Stimulated activated naive CD8-positive, alpha-beta T cell treated with anti-CD3 and anti-CD28 coated beads, Interleukin-15, amount 100 ng/mL, for 72 hours (primary cell): ENCODE results near the gene MBP.
A peak's percentile ranks its signal among the peaks of the same experiment; 100 is the strongest.

Source experiments
- ATAC-seq: fragments of 150-1000 bp; cut with Tn5 transposase; 2 replicates; pipeline ENCODE4 v1.10.0; 2021; ENCODE audit warnings: mild to moderate bottlenecking, moderate library complexity
- DNase-seq, 2 donors: peaks; one replicate each; pipeline ENCODE4 v3.0.0; 2021 to 2022
- H3K27ac Mint-ChIP-seq, 2 donors: one replicate each; pipeline ENCODE4 v1.8.0; 2022; ENCODE audit warnings: mild to moderate bottlenecking in 2 of 2, mixed read lengths in 2 of 2, moderate library complexity in 2 of 2
- H3K27me3 Mint-ChIP-seq: one replicate; pipeline ENCODE4 v1.8.0; 2022; ENCODE audit warnings: mixed read lengths
- H3K4me1 Mint-ChIP-seq: one replicate; pipeline ENCODE4 v1.8.0; 2022; ENCODE audit warnings: mild to moderate bottlenecking, mixed read lengths
- H3K4me3 Mint-ChIP-seq, 2 donors: one replicate each; pipeline ENCODE4 v1.8.0; 2022; ENCODE audit warnings: mild to moderate bottlenecking in 2 of 2, mixed read lengths in 2 of 2, moderate library complexity in 1 of 2
- H3K9me3 Mint-ChIP-seq, 2 donors: one replicate each; pipeline ENCODE4 v1.8.0; 2022; ENCODE audit warnings: mixed read lengths in 2 of 2

The MBP gene

GRCh38 chr18:77009675-77010074 is 122.9 kb downstream of the MBP start:
- Mint-ChIP-seq H3K4me1 (peaks cover 28% of the 10 kb centered on the region), H3K27me3 (no peaks in the 10 kb centered on the region), H3K27ac (peak overlapping the region in 1 of 2 donors; percentile 35), H3K4me3 (no peak overlapping the region), H3K9me3 (no peaks in the 10 kb centered on the region)
- DNase-seq (no peak), ATAC-seq (peak; percentile 34)

GRCh38 chr18:77008576-77009315 is 123.8 kb downstream of the MBP start:
- peaks cover 33% of the 10 kb centered on the region for H3K4me1 Mint-ChIP-seq
- H3K9me3 Mint-ChIP-seq, result no peaks in the 10 kb centered on the region
- no peak overlapping the region for H3K4me3 Mint-ChIP-seq
- ATAC-seq (no peak), DNase-seq (no peak)
- H3K27me3 Mint-ChIP-seq, result no peaks in the 10 kb centered on the region
- H3K27ac Mint-ChIP-seq, result no peak overlapping the region

- DNase-seq (no peak), ATAC-seq (peak; percentile 17)
- H3K4me3 Mint-ChIP-seq, result no peak overlapping the region
- H3K9me3 Mint-ChIP-seq, result no peaks in the 10 kb centered on the region
- H3K4me1 Mint-ChIP-seq, result peaks cover 33% of the 10 kb centered on the region
- no peaks in the 10 kb centered on the region for H3K27me3 Mint-ChIP-seq
- H3K27ac Mint-ChIP-seq, result no peak overlapping the region
These were observed 124.6 kb downstream of the MBP start for GRCh38 chr18:77008006-77008405.

- ATAC-seq, result no peak
- Mint-ChIP-seq H3K27ac (peak overlapping the region in 1 of 2 donors; percentile 13), H3K27me3 (no peaks in the 10 kb centered on the region), H3K9me3 (no peaks in the 10 kb centered on the region), H3K4me3 (no peak overlapping the region), H3K4me1 (peaks cover 32% of the 10 kb centered on the region)
- DNase-seq, result no peak
These were observed 125.3 kb downstream of the MBP start for GRCh38 chr18:77007251-77007650.

GRCh38 chr18:77006305-77007175 is 126.0 kb downstream of the MBP start:
- ATAC-seq, result peak; percentile 6
- Mint-ChIP-seq H3K27me3 (no peaks in the 10 kb centered on the region), H3K4me3 (peak overlapping the region in 1 of 2 donors; percentile 19), H3K4me1 (peaks cover 27% of the 10 kb centered on the region), H3K27ac (peak overlapping the region in 1 of 2 donors; percentile 89), H3K9me3 (no peaks in the 10 kb centered on the region)
- DNase-seq, result no peak

GRCh38 chr18:77005651-77006195 is 126.9 kb downstream of the MBP start:
- DNase-seq (no peak), ATAC-seq (no peak)
- Mint-ChIP-seq H3K9me3 (no peaks in the 10 kb centered on the region), H3K27me3 (no peaks in the 10 kb centered on the region), H3K4me1 (peaks cover 27% of the 10 kb centered on the region), H3K4me3 (peak overlapping the region in 1 of 2 donors; percentile 68), H3K27ac (peak overlapping the region in 1 of 2 donors; percentile 71)

GRCh38 chr18:77004555-77005380 is 127.8 kb downstream of the MBP start:
- Mint-ChIP-seq H3K4me1 (peaks cover 32% of the 10 kb centered on the region), H3K27me3 (no peaks in the 10 kb centered on the region), H3K9me3 (no peaks in the 10 kb centered on the region), H3K27ac (peak overlapping the region; percentile 53 to 71), H3K4me3 (peak overlapping the region; percentile 31 to 68)
- DNase-seq (no peak), ATAC-seq (peak; percentile 42)

- H3K4me3 Mint-ChIP-seq, result no peak overlapping the region
- DNase-seq, result no peak
- ATAC-seq, result no peak
- H3K4me1 Mint-ChIP-seq, result peaks cover 32% of the 10 kb centered on the region
- no peaks in the 10 kb centered on the region for H3K9me3 Mint-ChIP-seq
- H3K27ac Mint-ChIP-seq, result no peak overlapping the region
- H3K27me3 Mint-ChIP-seq, result no peaks in the 10 kb centered on the region
These were observed 129.3 kb downstream of the MBP start for GRCh38 chr18:77003316-77003715.

- Mint-ChIP-seq H3K4me1 (peaks cover 32% of the 10 kb centered on the region), H3K4me3 (no peak overlapping the region), H3K27ac (no peak overlapping the region), H3K9me3 (no peaks in the 10 kb centered on the region), H3K27me3 (no peaks in the 10 kb centered on the region)
- ATAC-seq (no peak), DNase-seq (no peak)
These were observed 130.1 kb downstream of the MBP start for GRCh38 chr18:77002496-77002895.

- ATAC-seq, result no peak
- no peak for DNase-seq
- Mint-ChIP-seq H3K27me3 (no peaks in the 10 kb centered on the region), H3K9me3 (no peaks in the 10 kb centered on the region), H3K4me3 (no peak overlapping the region), H3K27ac (no peak overlapping the region), H3K4me1 (peaks cover 32% of the 10 kb centered on the region)
These were observed 130.6 kb downstream of the MBP start for GRCh38 chr18:77001979-77002378.

- no peaks in the 10 kb centered on the region for H3K27me3 Mint-ChIP-seq
- H3K4me1 Mint-ChIP-seq, result peaks cover 24% of the 10 kb centered on the region
- ATAC-seq (peak; percentile 61), DNase-seq (no peak)
- H3K4me3 Mint-ChIP-seq, result no peak overlapping the region
- no peaks in the 10 kb centered on the region for H3K9me3 Mint-ChIP-seq
- no peak overlapping the region for H3K27ac Mint-ChIP-seq
These were observed 131.5 kb downstream of the MBP start for GRCh38 chr18:77001041-77001440.

- H3K4me3 Mint-ChIP-seq, result no peak overlapping the region
- DNase-seq, result peak; percentile 25 to 28
- H3K4me1 Mint-ChIP-seq, result peaks cover 19% of the 10 kb centered on the region
- ATAC-seq, result no peak
- no peaks in the 10 kb centered on the region for H3K9me3 Mint-ChIP-seq
- no peaks in the 10 kb centered on the region for H3K27me3 Mint-ChIP-seq
- peak overlapping the region in 1 of 2 donors; percentile 42 for H3K27ac Mint-ChIP-seq
These were observed 132.1 kb downstream of the MBP start for GRCh38 chr18:77000527-77000926.

GRCh38 chr18:76999077-76999476 is 133.5 kb downstream of the MBP start:
- no peak overlapping the region for H3K27ac Mint-ChIP-seq
- no peak overlapping the region for H3K4me3 Mint-ChIP-seq
- H3K4me1 Mint-ChIP-seq, result peaks cover 5% of the 10 kb centered on the region
- no peaks in the 10 kb centered on the region for H3K9me3 Mint-ChIP-seq
- H3K27me3 Mint-ChIP-seq, result no peaks in the 10 kb centered on the region
- ATAC-seq, result no peak
- DNase-seq, result no peak

- no peaks in the 10 kb centered on the region for H3K27me3 Mint-ChIP-seq
- ATAC-seq (no peak), DNase-seq (no peak)
- H3K4me1 Mint-ChIP-seq, result peaks cover 5% of the 10 kb centered on the region
- no peak overlapping the region for H3K27ac Mint-ChIP-seq
- no peaks in the 10 kb centered on the region for H3K9me3 Mint-ChIP-seq
- H3K4me3 Mint-ChIP-seq, result no peak overlapping the region
These were observed 134.4 kb downstream of the MBP start for GRCh38 chr18:76997951-76998808.
